Adrenal gland (tissue), 12 donors: ENCODE data around the gene MTCH1. TPM values are rescaled to one million over a fixed set of nuclear protein-coding genes. Genes with fewer than 3 reads are reported as not detected.

Source experiments
- DNase-seq, 7 donors: peaks; one replicate each; pipeline ENCODE4 v3.0.0-alpha.2; 2019 to 2020
- H3K27ac ChIP-seq, 5 donors: fragments of 200-600 bp; sonication (generic) in 4 of 5; 1 replicate in 3 of 5; 2 replicates in 2 of 5; pipeline versions ENCODE4 v1.5.1 to v1.8.0; 2016 to 2020; ENCODE audit warnings: mild to moderate bottlenecking in 1 of 5
- H3K27me3 ChIP-seq: fragments of 200-600 bp; 2 replicates; pipeline ENCODE4 v1.8.0; 2021
- H3K36me3 ChIP-seq, 2 donors: fragments of 200-600 bp; replicated peaks in 1 of 2; 1 replicate in 1 of 2; 2 replicates in 1 of 2; pipeline versions ENCODE4 v1.5.1 to v1.8.0; 2018 to 2022
- H3K4me1 ChIP-seq, 2 donors: fragments of 200-600 bp; replicated peaks in 1 of 2; 1 replicate in 1 of 2; 2 replicates in 1 of 2; pipeline versions ENCODE4 v1.5.1 to v1.8.0; 2018 to 2021
- H3K4me3 ChIP-seq, 4 donors: fragments of 200-600 bp; sonication (generic) in 3 of 4; one replicate each; pipeline ENCODE4 v1.5.1; 2016 to 2018
- H3K9me3 ChIP-seq, 3 donors: fragments of 200-600 bp; sonication (generic) in 1 of 3; replicated peaks in 1 of 3; 1 replicate in 2 of 3; 2 replicates in 1 of 3; pipeline versions ENCODE4 v1.5.1 to v1.8.0; 2016 to 2021
- CTCF ChIP-seq, 6 experiments: fragments of 450-650 bp in 4 of 6; fragments of 200-600 bp in 2 of 6; sonication (generic) in 1 of 6; IDR thresholded peaks; 1 replicate in 5 of 6; 2 replicates in 1 of 6; pipeline versions ENCODE4 v1.5.1 to v1.8.0; 2016 to 2021; ENCODE audit warnings: antibody characterized with exemption in 6 of 6, mild to moderate bottlenecking in 2 of 6, moderate library complexity in 1 of 6
- POLR2A ChIP-seq, 2 donors: fragments of 450-650 bp; IDR thresholded peaks; one replicate each; pipeline ENCODE4 v1.6.1; 2017; ENCODE audit warnings: antibody characterized with exemption in 2 of 2, mild to moderate bottlenecking in 2 of 2, moderate library complexity in 1 of 2
- WGBS, 4 donors: extraction: QIAGEN DNeasy Blood & Tissue Kit in 2 of 4; methylation state at CpG; one replicate each; pipeline versions ENCODE4 v1.1.5 to v1.1.7; 2013 to 2017; 5-methylcytosine and 5-hydroxymethylcytosine counted together
- intact Hi-C, 2 donors: fragments of 100-400 bp; cut with DNase I; formaldehyde crosslinking; loops; one replicate each; pipeline versions ENCODE4 v1.14.1 to v1.15.0; 2022 to 2023
- polyA plus RNA-seq, 3 donors: library from polyadenylated mRNA; stranded (reverse); fragments of 200-250 nt in 2 of 3; fragments of 350-450 nt in 1 of 3; fragmentation: Illumina TruSeq in 1 of 3; extraction: RNeasy Lipid Tissue Mini Kit (QIAGEN cat#74804) in 1 of 3; gene quantifications; one replicate each; pipeline ENCODE4 v1.2.3, GENCODE V29; 2013 to 2014
- total RNA-seq, 9 donors: library from RNA; depleted of rRNA in 4 of 9; stranded (reverse); fragments of >200 nt in 4 of 9; fragments of 120-200 nt in 1 of 9; fragmentation: NEBNext Ultra II Directional in 1 of 9; extraction: Animal tissue kit (Norgen Biotek cat#: 25700) in 1 of 9; gene quantifications; one replicate each; pipeline versions ENCODE4 v1.1.0 to v1.2.4, GENCODE V29; 2013 to 2023
- donor health status: healthy with polysubstance abuse.
- donor health status: Bipolar disorder and iron deficiency.
- donor health status: DM: yes; HTN: yes; CAD: no.
- donor health status: DM: no; HTN: no; CAD: no.
- donor health status: DM: no; HTN: no; CAD: no.
- donor health status: DM: yes; HTN: yes; CAD: no.

Gene MTCH1
- total and polyA plus RNA-seq, 12 donors, result 116 to 523 (median 338) TPM

DNA sequence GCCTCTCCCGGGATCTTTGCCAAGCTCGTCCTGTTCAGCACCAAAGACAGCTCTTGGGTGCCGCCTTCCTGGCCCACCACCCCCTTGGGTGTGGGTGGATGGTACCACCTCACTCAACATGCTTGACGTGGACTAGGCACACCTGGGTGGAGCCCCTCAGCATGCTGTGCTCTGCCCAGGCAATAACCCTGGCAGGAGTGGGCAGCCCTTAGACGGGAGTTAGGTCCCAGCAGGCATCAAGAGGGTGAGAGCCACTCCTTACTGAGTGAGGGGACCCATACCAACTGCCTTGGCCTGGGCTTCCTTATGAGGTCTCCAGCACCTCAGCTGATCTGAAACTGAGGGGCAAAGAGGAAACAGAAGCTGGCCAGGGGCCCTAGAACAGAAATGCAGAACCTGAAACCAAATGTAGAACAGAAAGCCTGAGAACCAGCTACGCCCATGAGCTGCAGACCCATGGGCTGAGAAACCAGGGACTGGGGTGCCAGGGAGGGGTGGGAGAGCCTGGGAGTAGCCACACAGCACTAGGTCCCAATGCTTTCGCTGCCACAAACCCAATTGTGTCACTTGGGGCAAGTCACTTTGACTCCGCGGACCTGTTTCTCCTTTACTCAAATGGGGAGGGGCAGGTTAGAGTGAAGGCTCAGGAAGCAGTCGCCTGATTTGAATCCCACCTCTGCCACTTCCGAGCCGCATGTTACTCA lies 21.5 kb upstream of the MTCH1 start:
- no peaks in the 10 kb centered on the region for H3K27me3 ChIP-seq
- H3K27ac ChIP-seq, result peak overlapping the region in 1 of 5 donors; percentile 79
- H3K36me3 ChIP-seq, result no peaks in the 10 kb centered on the region
- TF ChIP-seq CTCF (IDR thresholded peaks at IDR 0.05), result no peak
- no peak for TF ChIP-seq POLR2A (IDR thresholded peaks at IDR 0.05)
- intact Hi-C loops, result no loop called here
- H3K9me3 ChIP-seq, result no peaks in the 10 kb centered on the region
- peak overlapping the region in 1 of 4 donors; percentile 40 for H3K4me3 ChIP-seq
- 62 to 93% (median 69%) methylated on average over 7 to 12 of the region's 12 CpGs for WGBS, 4 donors
- no peaks in the 10 kb centered on the region for H3K4me1 ChIP-seq
- DNase-seq, result peak in 1 of 7 donors; percentile 47

GRCh38 chr6:37006793-37007339 lies 20.9 kb upstream of the MTCH1 start:
- H3K27me3 ChIP-seq, result no peaks in the 10 kb centered on the region
- H3K4me1 ChIP-seq, result no peaks in the 10 kb centered on the region
- 66 to 78% (median 71%) methylated on average over 4 to 5 of the region's 5 CpGs for WGBS, 4 donors
- H3K36me3 ChIP-seq, result no peaks in the 10 kb centered on the region
- no peaks in the 10 kb centered on the region for H3K9me3 ChIP-seq
- TF ChIP-seq POLR2A (IDR thresholded peaks at IDR 0.05) (no peak), CTCF (IDR thresholded peaks at IDR 0.05) (no peak)
- peak in 1 of 7 donors; percentile 24 for DNase-seq
- H3K4me3 ChIP-seq, result peak overlapping the region in 1 of 4 donors; percentile 40
- intact Hi-C loops, result no loop called here
- H3K27ac ChIP-seq, result peak overlapping the region in 1 of 5 donors; percentile 79

GRCh38 chr6:37005827-37006567 lies 20.0 kb upstream of the MTCH1 start:
- H3K27me3 ChIP-seq, result no peaks in the 10 kb centered on the region
- 81 to 84% (median 81%) methylated on average over 11 to 13 of the region's 13 CpGs for WGBS, 4 donors
- no peaks in the 10 kb centered on the region for H3K36me3 ChIP-seq
- H3K4me1 ChIP-seq, result no peaks in the 10 kb centered on the region
- peak overlapping the region in 1 of 4 donors; percentile 40 for H3K4me3 ChIP-seq
- intact Hi-C loops, result no loop called here
- no peak for DNase-seq
- H3K27ac ChIP-seq, result peak overlapping the region in 1 of 5 donors; percentile 71
- TF ChIP-seq POLR2A (IDR thresholded peaks at IDR 0.05), result no peak
- TF ChIP-seq CTCF (IDR thresholded peaks at IDR 0.05), result no peak
- H3K9me3 ChIP-seq, result no peaks in the 10 kb centered on the region

DNA sequence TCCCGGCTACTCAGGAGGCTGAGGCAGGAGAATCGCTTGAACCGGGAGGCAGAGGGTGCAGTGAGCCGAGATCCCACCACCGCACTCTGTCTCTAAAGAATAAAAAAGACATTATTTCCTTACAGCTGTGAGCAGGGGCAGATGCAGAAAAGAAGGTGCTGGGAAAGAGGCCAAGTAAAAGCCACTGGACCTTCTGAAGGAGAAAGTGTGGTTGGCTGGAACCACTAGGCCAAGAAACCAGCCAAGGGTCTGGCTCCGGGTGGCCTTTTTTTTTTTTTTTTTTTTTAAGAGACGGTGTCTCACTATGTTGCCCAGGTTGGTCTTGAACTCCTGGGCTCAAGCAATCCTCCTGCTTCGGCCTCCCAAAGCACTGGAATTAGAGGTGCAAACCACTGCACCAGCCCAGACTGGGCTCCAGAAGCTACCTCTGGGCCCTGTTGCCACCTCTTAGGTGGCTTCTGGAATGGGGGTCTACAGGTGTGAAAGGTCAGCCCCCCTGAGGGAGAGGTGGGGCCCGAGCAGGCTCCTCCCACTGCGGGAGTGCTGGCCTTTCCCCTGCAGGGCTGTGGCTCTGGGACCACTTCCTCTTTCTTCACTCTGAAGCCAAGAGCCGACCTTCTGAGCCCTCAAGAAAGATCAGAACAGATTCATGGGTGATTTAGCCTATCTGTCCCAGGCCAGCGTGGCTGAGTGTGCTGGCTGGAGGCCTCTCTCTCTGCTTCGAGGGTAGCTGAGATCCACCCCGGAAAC lies 19.2 kb upstream of the MTCH1 start, which contains the start of gene FGD2:
FGD2 (plus strand) TSS at position 595 of the 750 bp plus-strand sequence. CDS start 163 bp downstream, outside the sequence.
- intact Hi-C loops, result no loop called here
- H3K4me1 ChIP-seq, result no peaks in the 10 kb centered on the region
- no peaks in the 10 kb centered on the region for H3K9me3 ChIP-seq
- no peaks in the 10 kb centered on the region for H3K36me3 ChIP-seq
- no peaks in the 10 kb centered on the region for H3K27me3 ChIP-seq
- peak within 1 kb of the TSS in 1 of 4 donors; percentile 40 for H3K4me3 ChIP-seq
- no peak for TF ChIP-seq CTCF (IDR thresholded peaks at IDR 0.05)
- no peak for TF ChIP-seq POLR2A (IDR thresholded peaks at IDR 0.05)
- WGBS, 4 donors, result 76 to 83% (median 80%) methylated on average over 11 to 14 of the region's 14 CpGs
- peak within 1 kb of the TSS in 1 of 5 donors; percentile 71 for H3K27ac ChIP-seq
- DNase-seq, result peak in 1 of 7 donors; percentile 26
